GM19372 (cell line): ENCODE measurements around the gene SLC7A14.

Experiments used
- ATAC-seq: cut with Tn5 transposase; IDR thresholded peaks from one replicate; pipeline ENCODE4 v1.9.1; 2021; ENCODE audit warnings: mild to moderate bottlenecking, low read depth, moderate library complexity; ENCODE audit not compliant: unreplicated experiment

SLC7A14 gene

GRCh38 chr3:170437176-170437575 is 148.7 kb downstream of the SLC7A14 start:
- ATAC-seq: no peak

- ATAC-seq: no peak
These were observed 149.2 kb downstream of the SLC7A14 start for GRCh38 chr3:170436697-170437096.

GRCh38 chr3:170432416-170432815 is 153.5 kb downstream of the SLC7A14 start:
- ATAC-seq: no peak

- ATAC-seq: no peak
These were observed 154.8 kb downstream of the SLC7A14 start for GRCh38 chr3:170431054-170431453.

- ATAC-seq: no peak
These were observed 156.8 kb downstream of the SLC7A14 start for GRCh38 chr3:170429050-170429449.

- no peak for ATAC-seq
These were observed 157.8 kb downstream of the SLC7A14 start for GRCh38 chr3:170428095-170428494.

GRCh38 chr3:170426240-170426797 is 159.6 kb downstream of the SLC7A14 start:
- no peak for ATAC-seq

GRCh38 chr3:170425491-170426239 is 160.2 kb downstream of the SLC7A14 start:
- no peak for ATAC-seq

- ATAC-seq: no peak
These were observed 161.0 kb downstream of the SLC7A14 start for GRCh38 chr3:170424879-170425278.

- no peak for ATAC-seq
These were observed 162.8 kb downstream of the SLC7A14 start for GRCh38 chr3:170423001-170423615.

- ATAC-seq: no peak
These were observed 164.1 kb downstream of the SLC7A14 start for GRCh38 chr3:170421758-170422157.

GRCh38 chr3:170421111-170421641 is 164.7 kb downstream of the SLC7A14 start:
- ATAC-seq: no peak

GRCh38 chr3:170420307-170420821 is 165.5 kb downstream of the SLC7A14 start:
- no peak for ATAC-seq

- no peak for ATAC-seq
These were observed 166.3 kb downstream of the SLC7A14 start for GRCh38 chr3:170419557-170420087.

- ATAC-seq: no peak
These were observed 167.2 kb downstream of the SLC7A14 start, which contains the start of gene CLDN11 for GRCh38 chr3:170418422-170419398. CLDN11 (plus strand) TSS chr3:170418868; CDS start chr3:170419067, 199 bp downstream.

- no peak for ATAC-seq
These were observed 168.8 kb downstream of the SLC7A14 start for GRCh38 chr3:170417090-170417489.

- ATAC-seq: no peak
These were observed 171.6 kb downstream of the SLC7A14 start for GRCh38 chr3:170414202-170414663.

GRCh38 chr3:170413291-170413690 is 172.6 kb downstream of the SLC7A14 start:
- ATAC-seq: no peak

- no peak for ATAC-seq
These were observed 175.3 kb downstream of the SLC7A14 start for GRCh38 chr3:170410428-170411029.
